HG03060 (cell line): Measurements from ENCODE around the gene MRGPRG.

ENCODE experiments used
- ATAC-seq: cut with Tn5 transposase; IDR thresholded peaks from one replicate; pipeline ENCODE4 v1.9.1; 2021; ENCODE audit warnings: low read depth, moderate number of reproducible peaks; ENCODE audit not compliant: unreplicated experiment

Gene MRGPRG

GRCh38 chr11:3197044-3197695 lies 21.4 kb downstream of the MRGPRG start:
- no peak for ATAC-seq

GRCh38 chr11:3196161-3197043 lies 22.2 kb downstream of the MRGPRG start:
- no peak for ATAC-seq

DNA sequence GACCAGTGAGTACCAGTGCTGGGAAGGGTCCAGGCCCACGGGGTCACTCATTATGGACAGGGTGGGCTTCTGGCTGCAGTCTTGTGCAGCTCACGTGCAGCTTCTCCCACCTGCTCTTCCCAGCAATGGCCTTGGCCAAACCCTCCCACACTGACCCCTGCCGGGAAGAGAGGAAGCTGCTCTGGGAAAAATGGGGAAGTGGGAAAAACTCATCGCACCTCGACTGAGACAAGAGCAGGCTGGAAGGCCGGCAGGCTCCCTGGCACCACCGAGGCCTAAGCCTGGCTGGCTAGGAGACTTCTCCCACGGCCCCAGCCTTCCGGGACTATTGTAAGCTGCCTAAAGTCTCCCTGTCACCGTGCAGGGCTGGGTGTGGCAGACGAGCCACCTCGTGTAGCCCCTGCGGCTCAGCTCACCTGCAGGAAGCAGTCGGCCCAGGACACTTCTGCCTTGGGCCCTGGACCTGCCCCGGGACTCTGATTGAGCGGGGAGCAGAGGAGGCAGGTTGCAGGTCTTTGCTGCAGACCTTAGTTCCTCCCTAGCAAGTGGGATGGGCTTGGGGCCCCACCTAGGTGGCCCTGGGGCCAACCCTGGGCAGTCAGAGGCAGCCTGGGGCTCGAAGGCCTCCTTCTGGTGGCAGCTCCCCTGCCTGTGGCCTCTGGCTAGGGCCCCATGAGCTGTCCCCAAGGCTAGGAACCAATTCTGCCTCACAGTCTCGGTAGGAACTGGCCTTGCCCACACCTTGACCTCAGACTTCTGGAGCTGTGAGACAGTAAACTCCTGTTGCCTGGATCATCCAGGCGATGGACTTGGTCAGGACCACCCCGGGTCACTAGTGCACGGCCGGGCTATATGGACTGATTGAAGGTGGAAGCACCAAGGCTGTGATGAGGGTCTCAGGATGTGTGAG lies 23.1 kb downstream of the MRGPRG start:
- no peak for ATAC-seq

DNA sequence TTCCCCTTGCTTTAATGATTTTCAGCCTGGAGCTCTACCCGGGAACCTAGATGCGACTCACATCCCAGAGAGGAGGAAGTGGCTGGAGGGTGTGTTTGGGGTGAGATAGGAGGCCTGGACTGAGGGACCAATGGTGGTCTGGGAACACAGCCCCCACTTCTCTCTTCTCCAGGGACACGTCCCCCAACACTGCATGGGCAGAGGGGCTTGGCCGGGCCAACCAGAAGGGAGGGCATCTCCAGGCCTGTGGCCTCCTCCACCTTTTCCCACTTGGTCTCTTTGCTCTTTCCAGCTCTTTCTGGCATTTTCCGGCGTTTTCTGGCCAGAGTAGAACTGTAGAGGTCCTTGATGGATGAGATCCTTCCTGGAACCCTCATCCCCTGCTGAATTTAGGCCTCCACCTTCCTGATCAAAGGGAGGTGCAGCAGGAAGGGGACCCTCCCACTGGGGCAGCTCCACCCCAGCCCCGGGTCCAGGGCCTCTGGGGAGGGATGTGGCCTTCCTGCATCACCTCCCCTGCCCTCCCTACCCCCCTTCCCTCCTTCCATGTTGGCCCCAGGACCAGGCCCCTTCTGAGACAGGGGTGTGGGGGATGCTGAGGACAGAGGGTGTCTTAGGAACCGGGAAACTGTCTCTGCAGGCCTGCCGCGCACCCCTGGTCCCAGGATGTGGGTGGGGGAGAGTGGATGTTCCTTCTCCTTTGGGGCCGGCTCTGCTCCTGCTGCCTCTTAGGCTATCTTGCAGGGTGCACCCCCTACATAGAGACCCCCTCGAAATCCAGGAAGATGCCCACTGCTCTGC lies 24.4 kb downstream of the MRGPRG start:
- ATAC-seq, result no peak

GRCh38 chr11:3193373-3194015 lies 25.1 kb downstream of the MRGPRG start:
- no peak for ATAC-seq

- ATAC-seq, result no peak
Observed at GRCh38 chr11:3192511-3193372, 25.9 kb downstream of the MRGPRG start.

DNA sequence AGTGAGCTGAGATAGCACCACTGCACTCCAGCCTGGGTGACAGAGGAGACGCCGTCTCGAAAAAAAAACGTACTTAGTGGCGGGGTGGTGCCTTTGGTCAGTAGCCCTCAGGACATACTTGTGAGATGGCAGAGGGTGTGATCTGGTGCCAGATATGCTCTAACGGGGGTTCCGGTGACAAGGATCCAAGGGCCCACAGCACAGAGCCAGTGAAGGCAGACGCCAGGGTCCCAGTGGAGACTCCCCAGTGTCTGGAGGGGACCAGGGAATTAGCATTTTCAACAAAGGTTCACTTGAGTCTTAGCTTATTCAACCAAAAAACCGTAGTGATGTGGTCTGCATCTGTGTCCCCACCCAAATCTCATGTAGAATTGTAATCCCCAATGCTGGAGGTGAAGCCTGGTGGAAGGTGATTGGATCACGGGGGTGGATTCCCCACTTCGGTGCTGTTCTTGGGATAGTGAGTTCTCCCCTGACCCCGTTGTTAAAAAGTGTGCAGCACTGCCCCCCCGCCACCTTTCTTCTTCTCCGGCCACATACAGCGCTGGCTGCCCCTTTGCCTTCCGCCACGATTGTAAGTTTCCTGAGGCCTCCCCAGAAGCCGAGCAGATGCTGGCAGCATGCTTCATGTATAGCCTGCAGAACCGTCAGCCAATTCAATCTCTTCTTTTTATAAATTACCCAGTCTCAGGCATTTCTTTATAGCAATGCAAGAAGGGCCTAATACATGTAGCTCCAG lies 26.9 kb downstream of the MRGPRG start:
- no peak for ATAC-seq

DNA sequence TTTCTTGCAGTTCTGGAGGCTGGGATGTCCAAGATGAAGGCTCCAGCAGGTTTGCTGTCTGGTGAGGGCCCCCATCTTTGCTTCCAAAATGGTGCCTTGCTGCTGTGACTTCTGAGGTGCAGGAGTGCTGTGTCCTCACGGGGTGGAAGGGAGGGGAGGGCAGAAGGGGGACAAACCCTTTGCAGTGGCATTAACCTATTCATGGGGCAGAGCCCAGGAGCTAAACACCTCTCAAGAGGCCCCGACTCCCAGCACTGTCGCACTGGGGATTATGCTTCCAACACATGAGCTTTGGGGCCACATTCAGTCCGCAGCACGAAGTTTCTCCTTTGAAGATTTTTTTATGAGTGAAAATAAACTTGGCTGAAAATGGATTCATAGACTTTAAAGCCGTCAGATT lies 28.0 kb downstream of the MRGPRG start:
- no peak for ATAC-seq

GRCh38 chr11:3189886-3190583 lies 28.6 kb downstream of the MRGPRG start:
- ATAC-seq, result no peak

DNA sequence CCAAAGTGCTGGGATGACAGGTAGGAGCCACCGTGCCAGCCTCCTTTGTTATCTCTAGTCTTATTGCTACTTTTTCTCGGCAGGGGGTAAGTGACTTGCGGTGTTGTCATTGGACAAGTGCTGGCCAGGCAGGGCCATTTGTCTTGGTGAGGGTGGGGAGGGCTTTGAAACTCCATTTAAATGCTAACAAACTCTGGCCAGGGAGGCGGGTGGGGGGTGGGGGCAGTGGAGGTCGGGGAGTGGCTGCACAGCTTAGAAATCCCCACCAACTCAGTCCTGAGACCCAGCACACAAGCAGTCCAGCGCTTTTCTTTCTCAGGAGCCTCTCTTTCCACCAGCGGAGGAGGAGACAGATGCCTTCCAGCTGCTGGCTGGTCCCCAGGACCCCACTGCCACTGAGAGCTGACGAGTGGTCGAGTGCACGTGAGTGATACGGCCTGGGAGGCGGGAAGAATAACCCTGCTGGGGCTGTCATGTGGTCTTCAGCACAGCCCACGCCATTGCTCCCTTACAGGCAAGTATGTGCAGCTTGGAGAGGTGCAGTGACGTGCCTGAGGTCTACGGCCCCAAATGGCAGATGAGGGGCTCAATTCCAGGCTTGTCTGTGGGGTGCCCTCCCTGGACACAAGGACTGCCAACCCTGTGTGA lies 29.3 kb downstream of the MRGPRG start:
- ATAC-seq, result no peak

DNA sequence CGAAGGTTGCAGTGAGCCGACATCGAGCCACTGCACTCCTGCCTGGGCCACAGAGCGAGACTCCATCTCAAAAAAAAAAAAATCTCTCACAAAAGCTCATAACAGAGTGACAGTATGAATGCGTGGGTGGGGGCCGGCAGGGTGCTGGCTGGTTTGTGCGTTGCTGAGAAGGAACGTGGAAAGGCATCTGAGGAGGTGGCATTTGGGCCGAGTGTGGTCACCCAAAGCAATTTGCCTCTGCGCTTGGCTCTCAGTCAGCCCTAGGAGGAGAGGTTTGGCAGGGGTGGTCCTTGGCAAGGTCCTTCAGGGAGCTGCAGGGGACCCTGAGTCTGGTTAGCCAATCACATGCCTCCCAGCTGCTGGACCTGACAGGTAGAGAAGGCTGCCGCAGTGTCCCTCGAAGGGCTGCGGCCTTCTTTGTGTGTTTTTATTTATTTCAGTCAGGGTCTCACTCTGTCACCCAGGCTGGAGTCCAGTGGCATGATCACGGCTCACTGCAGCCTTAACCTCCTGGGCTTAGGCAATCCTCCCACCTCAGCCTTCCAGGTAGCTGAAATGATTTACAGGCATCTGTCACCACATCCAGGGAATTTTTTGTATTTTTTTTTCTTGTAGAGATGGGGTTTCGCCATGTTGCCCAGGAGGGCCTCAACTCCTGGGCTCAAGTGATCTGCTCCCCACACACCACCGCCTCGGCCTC lies 30.0 kb downstream of the MRGPRG start:
- no peak for ATAC-seq

- ATAC-seq, result no peak
Observed at GRCh38 chr11:3186166-3186953, 32.3 kb downstream of the MRGPRG start.

- ATAC-seq, result no peak
Observed at GRCh38 chr11:3184732-3185347, 33.8 kb downstream of the MRGPRG start.

DNA sequence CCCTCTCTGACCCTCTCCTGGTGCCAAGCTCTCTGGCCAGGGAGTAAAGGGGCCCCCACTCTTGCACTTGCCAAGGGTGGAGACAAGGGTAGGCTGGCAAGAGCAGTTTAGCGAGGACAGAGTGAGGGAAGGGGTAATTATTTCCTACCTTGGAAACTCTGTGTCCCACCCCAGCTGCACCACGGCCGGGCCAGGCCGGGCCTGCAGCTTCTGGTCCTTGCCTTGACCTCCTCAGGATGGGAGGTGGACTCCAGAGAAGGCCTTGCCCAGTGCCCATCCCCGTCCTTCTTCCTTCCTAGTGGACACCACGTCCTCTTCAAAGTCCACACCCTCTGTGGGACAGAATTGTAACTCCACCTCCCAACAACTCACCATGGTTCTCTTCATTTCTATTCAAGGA lies 35.1 kb downstream of the MRGPRG start:
- no peak for ATAC-seq

DNA sequence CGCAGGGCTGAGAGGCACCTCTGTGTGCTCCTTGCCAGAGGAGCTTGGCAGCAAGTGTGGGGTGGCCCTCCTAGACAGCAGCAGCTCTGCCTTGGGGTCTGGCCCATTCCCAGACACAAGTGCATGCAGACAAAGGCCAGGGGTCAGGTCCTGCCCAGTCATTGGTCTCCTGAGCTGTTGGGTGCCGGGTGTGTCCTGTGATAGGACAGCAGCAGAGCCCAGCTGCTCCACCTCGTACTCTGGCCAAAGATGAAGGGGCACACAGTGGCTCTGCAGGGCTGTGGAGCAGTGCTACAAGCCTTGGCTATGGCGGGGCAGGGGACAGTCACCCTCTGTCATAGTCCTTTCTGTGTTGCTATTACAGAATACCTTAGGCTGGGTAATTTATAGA lies 36.2 kb downstream of the MRGPRG start:
- ATAC-seq, result no peak
